NCI-H345 treated with DMSO at 0.1 percent for 48 hours (cell line): ENCODE results near the gene MYO1F.

Source experiments
- DNase-seq: peaks from one replicate; lab custom pipeline; 2025; ENCODE audit not compliant: unreplicated experiment; lab: John Stamatoyannopoulos, UW

MYO1F gene

GRCh38 chr19:8473648-8474476, 103.4 kb downstream of the MYO1F start:
- DNase-seq: no peak
